Tibial nerve (tissue), 3 donors: Measurements from ENCODE around the gene RGS4.

ENCODE experiments used
- POLR2A ChIP-seq, 2 donors: fragments of 450-650 bp; IDR thresholded peaks; one replicate each; pipeline ENCODE4 v1.6.1; 2017; ENCODE audit warnings: antibody characterized with exemption in 2 of 2, mild to moderate bottlenecking in 2 of 2, moderate library complexity in 2 of 2
- TF ChIP-seq, protein P1 (sequence below), 5 experiments: fragments of 200-600 bp in 3 of 5; fragments of 450-650 bp in 2 of 5; sonication (generic) in 3 of 5; IDR thresholded peaks; one replicate each; pipeline ENCODE4 v1.5.1; 2016 to 2019; ENCODE audit warnings: antibody characterized with exemption in 5 of 5, mild to moderate bottlenecking in 3 of 5, moderate library complexity in 2 of 5

- TF ChIP-seq, protein P1, sequence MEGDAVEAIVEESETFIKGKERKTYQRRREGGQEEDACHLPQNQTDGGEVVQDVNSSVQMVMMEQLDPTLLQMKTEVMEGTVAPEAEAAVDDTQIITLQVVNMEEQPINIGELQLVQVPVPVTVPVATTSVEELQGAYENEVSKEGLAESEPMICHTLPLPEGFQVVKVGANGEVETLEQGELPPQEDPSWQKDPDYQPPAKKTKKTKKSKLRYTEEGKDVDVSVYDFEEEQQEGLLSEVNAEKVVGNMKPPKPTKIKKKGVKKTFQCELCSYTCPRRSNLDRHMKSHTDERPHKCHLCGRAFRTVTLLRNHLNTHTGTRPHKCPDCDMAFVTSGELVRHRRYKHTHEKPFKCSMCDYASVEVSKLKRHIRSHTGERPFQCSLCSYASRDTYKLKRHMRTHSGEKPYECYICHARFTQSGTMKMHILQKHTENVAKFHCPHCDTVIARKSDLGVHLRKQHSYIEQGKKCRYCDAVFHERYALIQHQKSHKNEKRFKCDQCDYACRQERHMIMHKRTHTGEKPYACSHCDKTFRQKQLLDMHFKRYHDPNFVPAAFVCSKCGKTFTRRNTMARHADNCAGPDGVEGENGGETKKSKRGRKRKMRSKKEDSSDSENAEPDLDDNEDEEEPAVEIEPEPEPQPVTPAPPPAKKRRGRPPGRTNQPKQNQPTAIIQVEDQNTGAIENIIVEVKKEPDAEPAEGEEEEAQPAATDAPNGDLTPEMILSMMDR (IDR thresholded peaks at IDR 0.05), result no peak
- no peak for TF ChIP-seq POLR2A (IDR thresholded peaks at IDR 0.05)
Measured at GRCh38 chr1:163115887-163116286, 46.7 kb downstream of the RGS4 start.
